ENCODE measurements around the gene NAALADL2. TPM values are rescaled to one million over a fixed set of nuclear protein-coding genes. Genes with fewer than 3 reads are reported as not detected.

The NAALADL2 gene
- total RNA-seq, 1 donor from 2014 or later: 34.2 TPM

- no peak for DNase-seq (ENCODE audit: low spot score)
Observed at GRCh38 chr3:175839366-175840005, 980.4 kb downstream of the NAALADL2 start.

DNA sequence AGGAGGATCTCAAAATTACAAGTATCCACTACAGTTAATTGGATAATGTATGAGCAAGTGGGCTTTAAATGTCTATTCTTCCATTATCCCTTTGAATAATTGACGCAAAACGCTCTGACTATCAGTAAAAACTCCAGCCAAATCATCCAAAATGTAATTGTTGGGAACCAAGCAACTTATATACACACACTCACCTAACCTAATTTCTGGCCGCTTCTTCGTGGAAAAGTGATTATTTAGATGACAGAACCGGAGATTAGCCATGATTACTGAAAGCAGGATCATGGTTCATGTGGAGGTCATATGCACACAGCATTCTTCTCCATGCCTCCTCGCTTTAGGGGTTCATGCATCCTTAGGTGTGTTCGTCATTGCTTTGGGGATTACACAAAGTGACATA is 992.4 kb downstream of the NAALADL2 start:
- DNase-seq (ENCODE audit: low spot score): no peak

GRCh38 chr3:175852560-175852959 is 993.4 kb downstream of the NAALADL2 start:
- DNase-seq (ENCODE audit: low spot score): no peak

- DNase-seq (ENCODE audit: low spot score): no peak
Observed at GRCh38 chr3:175857666-175858270, 998.6 kb downstream of the NAALADL2 start.
